GM21515 (cell line): ENCODE measurements around the gene P4HA2.

Experiments
- ATAC-seq: cut with Tn5 transposase; IDR thresholded peaks from one replicate; pipeline ENCODE4 v1.9.1; 2021; ENCODE audit not compliant: unreplicated experiment

P4HA2 gene

GRCh38 chr5:132226516-132227234 is 978 bp downstream of the P4HA2 start:
- ATAC-seq: no peak

GRCh38 chr5:132225165-132226032 is 2.3 kb downstream of the P4HA2 start:
- no peak for ATAC-seq

- no peak for ATAC-seq
These were observed 2.9 kb downstream of the P4HA2 start for GRCh38 chr5:132224716-132225115.

- ATAC-seq: no peak
These were observed 3.8 kb downstream of the P4HA2 start for GRCh38 chr5:132223861-132224260.

GRCh38 chr5:132222649-132223038 is 5.0 kb downstream of the P4HA2 start:
- peak; percentile 47 for ATAC-seq

GRCh38 chr5:132221781-132222648 is 5.6 kb downstream of the P4HA2 start:
- peak; percentile 14 for ATAC-seq

GRCh38 chr5:132220491-132220890 is 7.2 kb downstream of the P4HA2 start:
- no peak for ATAC-seq

- no peak for ATAC-seq
These were observed 7.7 kb downstream of the P4HA2 start for GRCh38 chr5:132219981-132220380.

- ATAC-seq: no peak
These were observed 8.2 kb downstream of the P4HA2 start for GRCh38 chr5:132219289-132219970.

GRCh38 chr5:132218321-132218720 is 9.3 kb downstream of the P4HA2 start:
- ATAC-seq: no peak

- ATAC-seq: no peak
These were observed 12.3 kb downstream of the P4HA2 start for GRCh38 chr5:132215329-132215728.

GRCh38 chr5:132214491-132214890 is 13.2 kb downstream of the P4HA2 start:
- no peak for ATAC-seq

- no peak for ATAC-seq
These were observed 14.0 kb downstream of the P4HA2 start for GRCh38 chr5:132213666-132214065.

GRCh38 chr5:132211787-132212186 is 15.9 kb downstream of the P4HA2 start:
- ATAC-seq: no peak

GRCh38 chr5:132210944-132211343 is 16.7 kb downstream of the P4HA2 start:
- ATAC-seq: no peak

- ATAC-seq: no peak
These were observed 17.6 kb downstream of the P4HA2 start for GRCh38 chr5:132209901-132210545.

- no peak for ATAC-seq
These were observed 18.5 kb downstream of the P4HA2 start for GRCh38 chr5:132209131-132209530.

- ATAC-seq: no peak
These were observed 19.9 kb downstream of the P4HA2 start for GRCh38 chr5:132207778-132208177.

- no peak for ATAC-seq
These were observed 20.9 kb downstream of the P4HA2 start for GRCh38 chr5:132206782-132207181.
